HepG2 (cell line): ENCODE data around the gene SMO. TPM values are rescaled to one million over a fixed set of nuclear protein-coding genes. Genes with fewer than 3 reads are reported as not detected.

Experiments
- polyA plus RNA-seq, 8 experiments: library from polyadenylated mRNA; depleted of rRNA in 3 of 8; stranded (reverse) in 7 of 8; unstranded in 1 of 8; fragments of >200 nt; fragmentation: Illumina TruSeq in 4 of 8; extraction: Trizol in 4 of 8; gene quantifications; 2 replicates each; pipeline versions ENCODE4 v1.2.1 to v1.2.3, GENCODE V29; 2011 to 2016; ENCODE audit warnings: low read depth in 4 of 8, missing spikeins in 1 of 8, mixed read lengths in 1 of 8; ENCODE audit not compliant: insufficient read depth in 1 of 8
- small RNA-seq, 3 experiments: library from RNA; depleted of rRNA; stranded (forward); fragments of <200 nt; gene quantifications; one replicate each; pipeline ENCODE3, GENCODE V24; 2012; ENCODE audit warnings: low read depth in 2 of 3, low replicate concordance in 1 of 3; ENCODE audit not compliant: insufficient read length in 3 of 3, insufficient read depth in 2 of 3
- total RNA-seq, 5 experiments: library from RNA; depleted of rRNA; stranded (reverse); fragments of >200 nt; fragmentation: Illumina TruSeq; extraction: Trizol; gene quantifications; 2 replicates each; pipeline ENCODE4 v1.2.3, GENCODE V29; 2016; ENCODE audit warnings: low read depth in 1 of 5

SMO gene
- total and polyA plus RNA-seq, 2 of the 13 experiments (the other 11 are each of a cell fraction or from before 2014, with no cell fraction given) = 23.8 to 32.3 TPM

Small RNA genes lying within 50 kb of the gene (small RNA-seq; reads per million reads assigned to genes)
- 0 to 0.97 (median 0) reads per million in 3 experiments for gene RNY1P11

Other genes starting within 250 kb of the SMO start
- gene TNPO3, start 133.5 kb upstream of the SMO start, total RNA-seq (2016; rRNA removed; fragmentation: Illumina TruSeq; extraction: Trizol) = 44.6 and 61.5 TPM in 2 replicates
- 22.1 and 23.8 TPM in 2 replicates for gene TNPO3, start 133.5 kb upstream of the SMO start, polyA plus RNA-seq (2011; rRNA removed)
- gene TSPAN33, start 43.9 kb upstream of the SMO start, total RNA-seq (2016; rRNA removed; fragmentation: Illumina TruSeq; extraction: Trizol) = 12.9 and 15.3 TPM in 2 replicates
- 16.5 and 18.2 TPM in 2 replicates for gene TSPAN33, start 43.9 kb upstream of the SMO start, polyA plus RNA-seq (2011; rRNA removed)
- gene AHCYL2, start 36.4 kb downstream of the SMO start, total RNA-seq (2016; rRNA removed; fragmentation: Illumina TruSeq; extraction: Trizol) = 9.5 and 12.9 TPM in 2 replicates
- gene AHCYL2, start 36.4 kb downstream of the SMO start, polyA plus RNA-seq (2011; rRNA removed) = 12.5 and 14.7 TPM in 2 replicates
- 3.8 and 8.2 TPM in 2 replicates for gene STRIP2, start 245.8 kb downstream of the SMO start, total RNA-seq (2016; rRNA removed; fragmentation: Illumina TruSeq; extraction: Trizol)
- gene STRIP2, start 245.8 kb downstream of the SMO start, polyA plus RNA-seq (2011; rRNA removed) = 3.6 and 3.9 TPM in 2 replicates